ENCODE measurements around the gene MTMR8. TPM values are rescaled to one million over a fixed set of nuclear protein-coding genes. Genes with fewer than 3 reads are reported as not detected.

Gene MTMR8
- polyA plus RNA-seq, 3 donors from 2014 or later = 2.8 to 3.8 (median 3.6) TPM

GRCh38 chrX:64377753-64378152 is 17.5 kb downstream of the MTMR8 start:
- Mint-ChIP-seq H3K27ac (no peak overlapping the region), H3K36me3 (peaks cover 3 to 16% (median 5%) of the 10 kb centered on the region in 3 donors), H3K4me1 (peaks cover 6 to 13% of the 10 kb centered on the region in 2 donors), H3K4me3 (no peak overlapping the region), H3K9me3 (peaks cover 1 to 15% (median 9%) of the 10 kb centered on the region in 6 donors), H3K27me3 (ENCODE audit: low read depth in 3 of 3) (peaks cover 0 to 2% (median 0%) of the 10 kb centered on the region in 3 donors)
- no peak for DNase-seq

DNA sequence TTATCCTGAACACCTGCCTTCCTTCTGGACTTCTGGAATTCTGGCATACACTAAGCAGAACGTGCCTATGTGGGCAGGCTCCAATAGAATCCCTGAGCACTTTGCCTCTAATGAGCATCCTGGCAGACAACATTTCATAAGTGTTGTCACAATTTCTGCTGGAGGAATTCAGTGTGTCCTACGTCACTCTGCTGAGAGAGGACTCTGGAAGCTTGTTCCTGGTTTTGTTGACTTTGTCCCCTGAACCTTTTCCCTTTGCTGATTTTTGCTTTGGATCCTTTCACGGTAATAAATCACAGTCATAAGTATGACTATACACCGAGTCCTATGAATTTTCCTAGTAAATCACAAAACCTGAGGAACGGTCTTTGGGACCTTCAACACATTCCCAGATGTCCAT is 43.2 kb downstream of the MTMR8 start:
- Mint-ChIP-seq H3K9me3 (no peaks in the 10 kb centered on the region), H3K4me1 (peaks cover 25 to 33% of the 10 kb centered on the region in 2 donors)

DNA sequence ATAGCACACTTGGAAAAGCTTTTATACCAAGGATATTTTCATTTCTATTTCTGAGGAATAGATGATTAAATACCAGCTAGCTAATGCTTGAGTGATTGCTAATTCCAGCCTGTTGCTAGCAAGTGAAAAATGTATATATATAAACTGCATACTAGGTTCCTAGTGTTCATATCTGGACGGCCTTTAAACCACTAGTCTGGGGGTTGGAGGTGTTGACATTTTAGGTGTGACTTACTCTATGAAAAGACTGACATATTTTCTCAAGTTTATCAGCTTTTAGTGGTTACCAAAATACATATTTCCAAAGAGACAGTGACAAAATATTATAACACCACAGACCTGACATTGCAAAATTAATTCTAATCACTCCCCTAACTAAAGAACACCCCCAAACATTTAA is 44.7 kb downstream of the MTMR8 start:
- Mint-ChIP-seq H3K4me3 (peak overlapping the region in 4 of 5 donors; percentile 19 to 51 (median 36)), H3K27ac (peak overlapping the region; percentile 42 to 83 (median 68)), H3K36me3 (peaks cover 0 to 30% (median 22%) of the 10 kb centered on the region in 3 donors), H3K4me1 (peaks cover 25 to 33% of the 10 kb centered on the region in 2 donors), H3K9me3 (no peaks in the 10 kb centered on the region), H3K27me3 (ENCODE audit: low read depth in 3 of 3) (peaks cover 0 to 4% (median 1%) of the 10 kb centered on the region in 3 donors)
- peak in 2 of 3 donors; percentile 4 to 7 for DNase-seq

More for the DNA sequence above, 43.2 kb downstream of the MTMR8 start:
- DNase-seq = no peak
- Mint-ChIP-seq H3K27ac (no peak overlapping the region), H3K27me3 (ENCODE audit: low read depth in 3 of 3) (peaks cover 0 to 4% (median 1%) of the 10 kb centered on the region in 3 donors), H3K4me3 (no peak overlapping the region), H3K36me3 (peaks cover 0 to 29% (median 24%) of the 10 kb centered on the region in 3 donors)

GRCh38 chrX:64350047-64350446 is 45.2 kb downstream of the MTMR8 start:
- peaks cover 25 to 33% of the 10 kb centered on the region in 2 donors for H3K4me1 Mint-ChIP-seq
- peak overlapping the region; percentile 26 to 83 (median 68) for H3K27ac Mint-ChIP-seq
- peak overlapping the region in 4 of 5 donors; percentile 19 to 51 (median 46) for H3K4me3 Mint-ChIP-seq
- peaks cover 0 to 4% (median 1%) of the 10 kb centered on the region in 3 donors for H3K27me3 Mint-ChIP-seq (ENCODE audit: low read depth in 3 of 3)
- DNase-seq = peak in 1 of 3 donors; percentile 11
- H3K9me3 Mint-ChIP-seq = no peaks in the 10 kb centered on the region
- H3K36me3 Mint-ChIP-seq = peaks cover 0 to 26% (median 18%) of the 10 kb centered on the region in 3 donors

- Mint-ChIP-seq H3K9me3 (no peaks in the 10 kb centered on the region), H3K36me3 (peaks cover 0 to 8% (median 3%) of the 10 kb centered on the region in 3 donors), H3K27ac (no peak overlapping the region), H3K27me3 (ENCODE audit: low read depth in 3 of 3) (no peaks in the 10 kb centered on the region), H3K4me3 (no peak overlapping the region), H3K4me1 (no peaks in the 10 kb centered on the region)
- no peak for DNase-seq
Observed at GRCh38 chrX:64342811-64343210, 52.4 kb downstream of the MTMR8 start.

DNA sequence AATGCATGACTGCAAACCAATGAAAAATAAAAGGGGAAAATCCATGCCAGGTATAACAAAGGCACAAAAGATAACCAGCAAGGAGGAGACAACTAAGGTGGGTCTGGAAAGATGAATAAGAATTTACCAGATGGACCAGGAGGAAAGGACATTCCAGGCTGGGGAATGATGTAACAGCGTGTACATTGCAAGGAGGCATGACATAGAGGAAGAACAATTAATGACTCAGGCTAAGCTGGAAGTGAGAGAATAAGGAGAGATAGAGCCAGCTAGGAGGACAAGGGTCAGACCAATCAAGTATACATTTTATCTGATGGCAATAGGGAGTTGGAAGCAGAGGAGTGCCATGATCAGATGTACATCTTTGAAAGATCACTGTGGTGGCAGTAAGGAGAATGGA is 57.0 kb downstream of the MTMR8 start:
- Mint-ChIP-seq H3K36me3 (peaks cover 0 to 4% (median 0%) of the 10 kb centered on the region in 3 donors), H3K27me3 (ENCODE audit: low read depth in 3 of 3) (no peaks in the 10 kb centered on the region), H3K4me1 (no peaks in the 10 kb centered on the region), H3K4me3 (no peak overlapping the region), H3K9me3 (no peaks in the 10 kb centered on the region), H3K27ac (no peak overlapping the region)
- DNase-seq = no peak

- Mint-ChIP-seq H3K27ac (no peak overlapping the region), H3K9me3 (no peaks in the 10 kb centered on the region), H3K4me3 (no peak overlapping the region), H3K36me3 (peaks cover 0 to 9% (median 0%) of the 10 kb centered on the region in 3 donors), H3K27me3 (ENCODE audit: low read depth in 3 of 3) (no peaks in the 10 kb centered on the region), H3K4me1 (no peaks in the 10 kb centered on the region)
- DNase-seq = no peak
Observed at GRCh38 chrX:64334467-64334866, 60.8 kb downstream of the MTMR8 start.

- DNase-seq = no peak
- Mint-ChIP-seq H3K27ac (no peak overlapping the region), H3K4me3 (no peak overlapping the region), H3K27me3 (ENCODE audit: low read depth in 3 of 3) (peaks cover 0 to 2% (median 0%) of the 10 kb centered on the region in 3 donors), H3K36me3 (peaks cover 0 to 28% (median 17%) of the 10 kb centered on the region in 3 donors), H3K9me3 (no peaks in the 10 kb centered on the region), H3K4me1 (no peaks in the 10 kb centered on the region)
Observed at GRCh38 chrX:64330284-64330683, 65.0 kb downstream of the MTMR8 start.

GRCh38 chrX:64321507-64321906 is 73.7 kb downstream of the MTMR8 start:
- Mint-ChIP-seq H3K27ac (no peak overlapping the region), H3K36me3 (peaks cover 22 to 71% (median 63%) of the 10 kb centered on the region in 3 donors), H3K9me3 (peaks cover 5 to 24% (median 15%) of the 10 kb centered on the region in 6 donors), H3K4me1 (no peaks in the 10 kb centered on the region), H3K27me3 (ENCODE audit: low read depth in 3 of 3) (peaks cover 0 to 4% (median 0%) of the 10 kb centered on the region in 3 donors), H3K4me3 (no peak overlapping the region)
- DNase-seq = no peak

DNA sequence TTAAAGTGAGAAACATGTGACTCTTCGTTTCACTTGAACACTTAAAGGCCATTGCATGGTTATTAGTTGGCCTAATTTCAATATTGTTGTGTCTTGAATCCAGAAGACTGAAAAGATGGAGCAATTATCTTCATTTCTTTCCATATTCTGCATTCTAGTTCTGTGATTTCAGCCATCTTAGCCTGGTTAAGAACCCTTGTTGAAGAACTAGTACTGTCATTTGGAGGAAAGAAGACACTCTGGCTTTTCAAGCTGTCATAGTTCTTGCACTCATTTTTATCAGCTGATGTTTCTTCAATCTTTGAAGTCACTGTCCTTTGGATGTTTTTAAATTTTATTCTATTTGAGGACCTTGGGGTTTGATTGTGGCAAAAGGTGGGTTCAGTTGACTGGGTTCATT is 81.6 kb downstream of the MTMR8 start:
- H3K27ac Mint-ChIP-seq = no peak overlapping the region
- H3K4me3 Mint-ChIP-seq = no peak overlapping the region
- peaks cover 7 to 30% (median 13%) of the 10 kb centered on the region in 6 donors for H3K9me3 Mint-ChIP-seq
- peaks cover 0 to 19% (median 16%) of the 10 kb centered on the region in 3 donors for H3K36me3 Mint-ChIP-seq
- peaks cover 0 to 5% (median 2%) of the 10 kb centered on the region in 3 donors for H3K27me3 Mint-ChIP-seq (ENCODE audit: low read depth in 3 of 3)
- H3K4me1 Mint-ChIP-seq = no peaks in the 10 kb centered on the region
- no peak for DNase-seq

DNA sequence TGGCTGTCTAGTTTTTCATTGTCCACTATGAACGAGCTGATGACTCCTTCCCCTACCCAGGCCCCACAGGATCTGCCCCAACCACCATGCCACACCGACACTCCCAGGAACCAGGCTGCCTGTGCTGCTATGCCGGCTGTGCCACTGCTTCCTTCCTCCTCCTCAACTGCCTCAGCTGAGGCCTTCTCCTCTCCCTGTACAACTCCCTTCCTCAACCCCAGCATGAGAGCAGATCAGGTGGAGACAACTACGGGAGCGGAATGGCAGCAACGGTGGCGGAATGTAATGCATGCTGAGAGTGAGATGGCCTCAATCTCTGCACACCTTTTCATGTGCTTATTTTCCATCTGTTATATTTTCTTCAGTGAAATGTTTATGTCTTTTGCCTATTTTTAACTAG is 88.5 kb downstream of the MTMR8 start:
- Mint-ChIP-seq H3K4me3 (no peak overlapping the region), H3K27me3 (ENCODE audit: low read depth in 3 of 3) (peaks cover 0 to 8% (median 2%) of the 10 kb centered on the region in 3 donors), H3K9me3 (peaks cover 11 to 27% (median 20%) of the 10 kb centered on the region in 6 donors), H3K27ac (no peak overlapping the region), H3K4me1 (no peaks in the 10 kb centered on the region), H3K36me3 (peaks cover 0 to 10% (median 4%) of the 10 kb centered on the region in 3 donors)
- no peak for DNase-seq

- Mint-ChIP-seq H3K4me1 (no peaks in the 10 kb centered on the region), H3K27ac (peak overlapping the region in 1 of 6 donors; percentile 44), H3K36me3 (no peaks in the 10 kb centered on the region), H3K27me3 (ENCODE audit: low read depth in 3 of 3) (peaks cover 0 to 5% (median 2%) of the 10 kb centered on the region in 3 donors), H3K4me3 (no peak overlapping the region), H3K9me3 (peaks cover 0 to 6% (median 2%) of the 10 kb centered on the region in 6 donors)
- DNase-seq = no peak
Observed at GRCh38 chrX:64291123-64291522, 104.1 kb downstream of the MTMR8 start.

DNA sequence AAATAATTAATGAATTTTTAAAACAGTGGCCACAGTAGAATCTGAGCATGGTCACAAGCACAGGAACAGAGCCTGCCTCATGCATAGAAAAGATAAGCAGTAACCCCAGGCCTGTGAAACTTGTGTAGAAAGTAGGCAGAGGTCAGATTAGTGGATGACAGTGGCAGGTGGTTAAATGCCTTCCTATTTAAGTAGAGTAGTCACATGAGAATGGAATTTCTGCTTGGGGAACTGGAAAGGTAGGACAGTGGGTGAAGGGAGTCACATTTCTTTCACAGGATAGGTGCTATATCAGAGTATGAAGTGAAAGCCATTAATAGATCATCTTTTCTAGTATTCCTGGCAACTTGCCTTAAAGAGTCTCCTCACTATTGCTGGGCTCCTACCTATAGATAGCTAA is 130.0 kb downstream of the MTMR8 start:
- H3K36me3 Mint-ChIP-seq = peaks cover 7 to 28% (median 15%) of the 10 kb centered on the region in 3 donors
- H3K4me1 Mint-ChIP-seq = no peaks in the 10 kb centered on the region
- H3K4me3 Mint-ChIP-seq = no peak overlapping the region
- H3K9me3 Mint-ChIP-seq = peaks cover 0 to 5% (median 0%) of the 10 kb centered on the region in 6 donors
- H3K27me3 Mint-ChIP-seq (ENCODE audit: low read depth in 3 of 3) = peaks cover 0 to 2% (median 0%) of the 10 kb centered on the region in 3 donors
- no peak overlapping the region for H3K27ac Mint-ChIP-seq
- DNase-seq = no peak

DNA sequence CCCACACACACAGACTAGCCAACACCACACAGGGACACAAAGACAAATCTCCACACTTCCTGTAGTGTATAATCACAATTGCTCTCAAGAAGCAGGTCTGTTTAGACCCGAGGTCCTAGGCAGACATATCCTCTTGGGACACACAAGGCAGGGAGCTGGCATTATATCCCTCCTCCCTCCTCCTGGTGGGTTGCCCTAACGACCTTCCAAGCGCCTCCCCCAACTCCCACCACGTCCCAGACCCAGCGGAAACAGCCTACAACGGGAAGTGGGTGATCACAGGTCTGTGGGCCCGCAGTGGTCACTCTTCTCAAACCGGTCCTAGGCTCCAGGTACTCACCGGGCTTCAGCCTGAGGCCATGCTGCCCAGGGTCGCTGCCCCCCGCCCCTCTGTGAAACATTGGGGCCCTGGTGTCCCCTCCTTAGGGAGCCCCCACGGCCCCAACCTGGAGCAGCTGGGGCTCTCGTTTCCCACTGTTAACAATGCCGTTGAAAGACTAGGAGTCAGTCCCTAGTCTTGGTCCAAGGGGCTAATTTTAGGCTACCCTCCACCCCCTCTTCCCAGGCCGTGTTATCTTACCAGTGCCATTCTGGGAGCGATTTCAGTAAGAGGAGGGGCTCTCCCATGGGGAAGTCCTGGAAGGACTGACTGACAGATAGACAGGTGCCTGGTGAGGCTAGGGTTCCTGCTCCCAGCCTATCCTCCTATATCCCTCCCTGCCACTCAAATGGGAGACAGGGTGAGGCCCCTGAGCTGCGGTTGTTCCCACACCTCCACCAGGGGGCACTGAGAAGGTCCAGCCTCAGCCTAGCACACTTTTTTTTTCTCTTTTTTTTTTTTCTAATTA is 164.9 kb downstream of the MTMR8 start, which contains the start of gene ASB12:
ASB12 (minus strand) TSS at position 485 of the 848 bp plus-strand sequence. CDS start 4,957 bp downstream, outside the sequence.
- no peaks in the 10 kb centered on the region for H3K4me1 Mint-ChIP-seq
- H3K27me3 Mint-ChIP-seq (ENCODE audit: low read depth in 3 of 3) = peaks cover 0 to 4% (median 2%) of the 10 kb centered on the region in 3 donors
- peaks cover 0 to 3% (median 0%) of the 10 kb centered on the region in 6 donors for H3K9me3 Mint-ChIP-seq
- no peaks in the 10 kb centered on the region for H3K36me3 Mint-ChIP-seq
- H3K4me3 Mint-ChIP-seq = no peak within 1 kb of the TSS
- DNase-seq = no peak
- H3K27ac Mint-ChIP-seq = no peak within 1 kb of the TSS

Measured in immature natural killer cell (primary cell).